IPS DF 6.9 (cell line): ENCODE data around the gene MFAP1.
A peak's percentile ranks its signal among the peaks of the same experiment; 100 is the strongest.
"Not testable (repeated sequence)": the region's sequence is repeated elsewhere in the genome, so short reads cannot be mapped to it uniquely, and the experiment has no call there.

ENCODE experiments used
- DNase-seq: peaks from one replicate; pipeline ENCODE4 v3.0.0-alpha.2; 2013; ENCODE audit warnings: low read depth, low spot score
- H3K27ac ChIP-seq: one replicate; pipeline ENCODE4 v1.5.1; 2013; ENCODE audit warnings: low read length, control low read depth
- H3K27me3 ChIP-seq: 2 replicates; pipeline ENCODE4 v1.6.1; 2013; ENCODE audit warnings: mild to moderate bottlenecking, low read length; ENCODE audit not compliant: control insufficient read depth, insufficient read depth
- H3K36me3 ChIP-seq: 2 replicates; pipeline ENCODE4 v1.6.1; 2013; ENCODE audit warnings: low read length; ENCODE audit not compliant: control insufficient read depth, insufficient read depth
- H3K4me1 ChIP-seq: 2 replicates; pipeline ENCODE4 v1.6.1; 2013; ENCODE audit warnings: low read length; ENCODE audit not compliant: control insufficient read depth, insufficient read depth
- H3K4me3 ChIP-seq: 2 replicates; pipeline ENCODE4 v1.5.1; 2013; ENCODE audit warnings: mild to moderate bottlenecking, low read length
- H3K9me3 ChIP-seq: 2 replicates; pipeline ENCODE4 v1.6.1; 2013; ENCODE audit warnings: low read length, inconsistent platforms; ENCODE audit not compliant: control insufficient read depth, insufficient read depth
- WGBS: extraction: QIAGEN DNeasy Blood & Tissue Kit; methylation state at CpG from one replicate; pipeline ENCODE4 v1.1.7; 2013; ENCODE audit warnings: mixed read lengths, missing lambda C conversion rate; ENCODE audit not compliant: insufficient read length, insufficient coverage; 5-methylcytosine and 5-hydroxymethylcytosine counted together

Gene MFAP1

DNA sequence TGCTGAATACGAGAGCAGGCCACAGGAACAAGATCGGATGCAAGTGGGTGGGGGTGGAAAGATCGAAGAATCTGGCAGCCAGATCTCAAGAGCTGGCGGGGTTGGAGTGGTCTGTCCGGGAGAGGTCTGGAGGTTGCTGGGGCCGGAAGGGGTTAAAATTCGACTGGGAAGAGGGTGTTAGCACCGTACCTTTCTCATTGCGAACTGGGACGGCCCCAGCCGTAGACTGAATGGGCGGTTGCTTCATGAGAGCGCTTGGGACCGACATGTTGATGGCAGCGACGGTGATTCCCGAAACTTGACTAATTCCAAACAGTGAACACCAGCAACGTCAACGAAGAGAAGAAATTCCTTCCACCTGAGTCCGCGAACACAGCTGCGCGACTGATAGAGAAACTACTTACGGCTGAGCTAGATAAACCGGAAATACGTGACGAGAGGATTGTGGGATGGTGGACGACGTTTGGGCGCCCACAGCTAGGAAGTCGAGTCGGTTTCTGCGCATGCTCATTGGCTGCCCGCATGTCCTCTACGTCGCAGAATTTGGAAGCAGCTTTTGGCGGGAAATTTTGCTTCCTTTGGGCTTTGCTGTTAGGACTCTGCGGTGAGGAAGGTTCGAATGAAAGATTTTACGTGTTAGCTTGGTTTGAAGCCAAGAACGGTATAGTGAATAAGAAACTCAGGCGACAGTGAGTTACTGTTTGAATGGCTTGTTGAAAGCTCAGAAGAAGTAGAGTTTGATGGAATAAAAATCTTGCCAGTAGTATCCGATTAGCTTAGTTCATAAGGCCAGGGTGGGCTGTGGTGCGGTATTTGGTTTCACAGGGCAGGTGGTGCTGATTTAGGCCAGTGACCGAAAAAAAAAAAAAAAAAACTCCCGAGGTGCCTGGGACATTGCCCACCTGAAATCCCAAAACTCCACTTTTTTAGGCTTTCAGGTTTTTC lies at the start of gene MFAP1:
Gene MFAP1 (minus strand): TSS at position 389 of the 945 bp plus-strand sequence. CDS start 121 bp downstream, at position 268.
- H3K36me3 ChIP-seq: no peaks in the 10 kb centered on the region
- no peaks in the 10 kb centered on the region for H3K4me1 ChIP-seq
- H3K4me3 ChIP-seq: peak within 1 kb of the TSS; percentile 86
- no CpG with 5 or more reads among the region's 46 CpGs for WGBS
- peak; percentile 95 for DNase-seq
- no peak within 1 kb of the TSS for H3K27ac ChIP-seq
- no peaks in the 10 kb centered on the region for H3K9me3 ChIP-seq
- no peaks in the 10 kb centered on the region for H3K27me3 ChIP-seq

DNA sequence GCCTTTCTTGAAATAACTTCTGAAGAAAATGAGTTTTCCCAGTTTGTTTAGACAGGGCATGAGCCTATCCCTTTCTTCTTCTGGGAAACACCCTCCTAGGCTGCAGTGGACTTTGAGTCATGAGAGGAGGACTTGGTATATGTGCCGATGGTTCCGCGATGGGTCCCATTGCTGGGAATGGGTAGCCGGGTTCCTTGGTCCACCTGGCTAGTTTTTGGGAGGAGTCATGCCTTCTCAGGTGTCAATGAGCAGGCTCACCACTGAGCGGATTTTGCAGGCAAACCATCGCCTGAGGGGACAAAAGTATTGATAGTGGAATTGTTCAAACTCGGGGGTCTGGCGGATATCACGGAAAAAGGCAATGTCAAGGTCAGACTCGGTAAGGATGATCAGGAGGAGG lies 49.2 kb upstream of the MFAP1 start:
- no CpG with 5 or more reads among the region's 10 CpGs for WGBS
- no peak for DNase-seq
- H3K27me3 ChIP-seq: no peaks in the 10 kb centered on the region
- no peaks in the 10 kb centered on the region for H3K9me3 ChIP-seq
- no peak overlapping the region for H3K4me3 ChIP-seq
- H3K27ac ChIP-seq: no peak overlapping the region
- peaks cover 3% of the 10 kb centered on the region; the same call in 1 of the 2 replicates for H3K36me3 ChIP-seq
- H3K4me1 ChIP-seq: no peaks in the 10 kb centered on the region

DNA sequence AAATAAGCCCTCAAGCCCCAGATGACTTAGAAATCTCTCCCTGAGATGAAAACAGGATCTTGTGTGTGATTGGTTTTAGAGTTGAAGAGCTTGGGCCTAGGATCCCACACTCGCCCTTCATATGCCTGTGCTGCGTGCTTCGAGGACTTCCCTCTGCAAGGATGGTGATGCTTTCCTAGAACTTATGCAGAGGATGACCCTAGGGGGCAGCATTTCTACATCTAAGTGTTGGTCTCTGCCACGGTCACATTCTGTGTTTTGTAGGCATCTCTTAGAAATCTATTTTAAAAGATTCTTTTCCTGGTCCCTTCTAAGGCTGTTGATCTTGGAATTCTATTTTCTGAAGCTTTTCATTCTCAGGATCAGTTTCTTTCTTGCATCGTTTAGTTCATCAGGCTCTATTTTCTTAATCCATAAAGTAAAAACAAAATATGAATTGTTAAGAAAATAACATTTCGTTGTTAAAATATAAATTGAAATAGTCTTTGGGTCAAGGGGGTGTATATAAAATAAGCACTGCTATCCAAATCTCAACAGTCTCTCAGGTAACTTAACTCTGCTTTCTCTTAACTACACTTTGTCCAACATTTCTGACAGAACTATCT lies 48.0 kb upstream of the MFAP1 start:
- Histone ChIP-seq H3K27me3 (no peaks in the 10 kb centered on the region), H3K27ac (no peak overlapping the region), H3K9me3 (no peaks in the 10 kb centered on the region), H3K4me1 (no peaks in the 10 kb centered on the region), H3K36me3 (peaks cover 3% of the 10 kb centered on the region; the same call in 1 of the 2 replicates), H3K4me3 (no peak overlapping the region)
- DNase-seq: peak; percentile 60
- WGBS: no CpG with 5 or more reads among the region's 6 CpGs

- no peaks in the 10 kb centered on the region for H3K4me1 ChIP-seq
- no peaks in the 10 kb centered on the region for H3K9me3 ChIP-seq
- no peak overlapping the region for H3K27ac ChIP-seq
- H3K36me3 ChIP-seq: no peaks in the 10 kb centered on the region; the same call in 1 of the 2 replicates
- WGBS: no CpG with 5 or more reads among the region's 2 CpGs
- H3K4me3 ChIP-seq: no peak overlapping the region
- DNase-seq: no peak
- no peaks in the 10 kb centered on the region for H3K27me3 ChIP-seq
Observed at GRCh38 chr15:43871835-43872234, 47.3 kb upstream of the MFAP1 start.

GRCh38 chr15:43868406-43868805 lies 43.9 kb upstream of the MFAP1 start:
- Histone ChIP-seq H3K9me3 (no peaks in the 10 kb centered on the region), H3K27me3 (no peaks in the 10 kb centered on the region), H3K4me3 (no peak overlapping the region), H3K27ac (no peak overlapping the region), H3K4me1 (no peaks in the 10 kb centered on the region), H3K36me3 (no peaks in the 10 kb centered on the region; the same call in 1 of the 2 replicates)
- WGBS: no CpG with 5 or more reads among the region's 2 CpGs
- DNase-seq: no peak

DNA sequence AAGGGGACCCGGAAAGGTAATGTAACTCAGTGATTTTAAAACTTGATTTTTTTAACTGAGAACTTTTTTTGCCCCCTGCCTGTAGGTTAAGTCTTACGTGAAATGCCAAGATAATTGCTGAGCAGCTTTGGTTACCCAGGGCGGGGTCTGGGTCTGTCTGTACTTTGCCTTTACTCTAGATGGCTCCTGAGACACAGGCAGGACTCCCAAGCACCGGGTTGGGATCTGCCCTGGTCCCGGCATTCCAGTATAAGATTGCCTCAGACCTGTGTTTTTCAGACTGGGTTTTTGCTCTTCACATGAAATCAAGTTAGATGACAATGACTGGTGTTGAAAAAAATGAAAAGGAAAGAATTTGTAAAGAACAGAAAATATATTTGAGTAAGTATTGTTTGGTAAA lies 42.6 kb upstream of the MFAP1 start:
- no peaks in the 10 kb centered on the region for H3K27me3 ChIP-seq
- DNase-seq: no peak
- no peaks in the 10 kb centered on the region for H3K9me3 ChIP-seq
- H3K4me1 ChIP-seq: no peaks in the 10 kb centered on the region
- no peaks in the 10 kb centered on the region; the same call in 1 of the 2 replicates for H3K36me3 ChIP-seq
- no peak overlapping the region for H3K4me3 ChIP-seq
- no peak overlapping the region for H3K27ac ChIP-seq
- no CpG with 5 or more reads among the region's 5 CpGs for WGBS

DNA sequence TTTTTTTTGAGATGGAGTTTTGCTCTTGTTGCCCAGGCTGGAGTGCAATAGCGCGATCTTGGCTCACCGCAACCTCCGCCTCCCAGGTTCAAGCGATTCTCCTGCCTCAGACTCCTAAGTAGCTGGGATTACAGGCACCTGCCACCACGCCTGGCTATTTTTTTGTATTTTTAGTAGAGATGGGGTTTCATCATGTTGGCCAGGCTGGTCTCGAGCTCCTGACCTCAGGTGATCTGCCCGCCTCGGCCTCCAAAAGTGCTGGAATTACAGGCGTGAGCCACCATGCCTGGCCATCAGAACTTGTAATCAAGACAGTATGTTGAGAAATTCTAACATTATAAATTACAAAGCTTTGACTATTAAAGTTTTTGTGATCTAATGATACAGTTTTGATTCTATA lies 42.1 kb upstream of the MFAP1 start:
- WGBS: no CpG with 5 or more reads among the region's 10 CpGs
- DNase-seq, H3K36me3 ChIP-seq, H3K4me1 ChIP-seq, H3K27me3 ChIP-seq, H3K4me3 ChIP-seq, H3K27ac ChIP-seq, H3K9me3 ChIP-seq: not testable (repeated sequence)

DNA sequence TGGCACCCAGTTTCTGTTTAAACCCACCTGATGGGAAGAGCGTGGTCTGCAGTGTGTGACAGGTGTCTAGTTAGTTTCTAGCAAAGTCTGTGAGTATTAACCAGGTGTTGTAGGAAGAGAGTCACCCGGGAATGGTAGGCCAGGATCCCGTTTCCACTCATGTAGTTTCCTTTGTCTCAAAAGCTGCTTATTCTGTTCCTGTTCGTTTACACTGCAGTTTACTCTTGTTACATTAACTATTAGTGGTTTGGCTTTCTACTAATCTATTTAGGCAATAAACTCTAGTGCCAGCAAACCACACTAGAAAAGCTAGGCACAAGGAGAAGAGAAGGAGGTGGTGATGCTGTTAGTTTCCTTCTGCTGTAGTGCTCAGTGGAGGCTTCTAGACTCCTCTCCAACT lies 35.1 kb upstream of the MFAP1 start:
- Histone ChIP-seq H3K9me3 (no peaks in the 10 kb centered on the region), H3K27me3 (no peaks in the 10 kb centered on the region), H3K4me3 (no peak overlapping the region), H3K36me3 (no peaks in the 10 kb centered on the region; the same call in 1 of the 2 replicates), H3K27ac (no peak overlapping the region), H3K4me1 (no peaks in the 10 kb centered on the region)
- no CpG with 5 or more reads among the region's 4 CpGs for WGBS
- no peak for DNase-seq

- H3K27me3 ChIP-seq: no peaks in the 10 kb centered on the region
- WGBS: no CpG with 5 or more reads among the region's 6 CpGs
- no peak overlapping the region for H3K27ac ChIP-seq
- no peak for DNase-seq
- no peaks in the 10 kb centered on the region for H3K9me3 ChIP-seq
- H3K4me3 ChIP-seq: no peak overlapping the region
- H3K4me1 ChIP-seq: no peaks in the 10 kb centered on the region
- peaks cover 2% of the 10 kb centered on the region; the same call in 1 of the 2 replicates for H3K36me3 ChIP-seq
Observed at GRCh38 chr15:43854801-43855200, 30.3 kb upstream of the MFAP1 start.

- no peak for DNase-seq
- Histone ChIP-seq H3K36me3 (0 out of 2 replicates have a peak, but pooled peaks cover 2% of the 10 kb centered on the region), H3K27me3 (no peaks in the 10 kb centered on the region)
Observed at GRCh38 chr15:43852607-43853006, 28.1 kb upstream of the MFAP1 start.

More at GRCh38 chr15:43852607-43853006, 28.1 kb upstream of the MFAP1 start:
- Histone ChIP-seq H3K27ac (no peak overlapping the region), H3K9me3 (no peaks in the 10 kb centered on the region), H3K4me1 (no peaks in the 10 kb centered on the region; the same call in 1 of the 2 replicates), H3K4me3 (no peak overlapping the region)
- no CpG with 5 or more reads among the region's 4 CpGs for WGBS
